Nephron (organoid): ENCODE measurements around the gene DENND4A.

Experiments
- H3K27ac Mint-ChIP-seq, 3 experiments: 2 replicates each; pipeline ENCODE4 v1.8.0; 2020; ENCODE audit warnings: mixed read lengths in 3 of 3, mild to moderate bottlenecking in 2 of 3, moderate library complexity in 1 of 3
- H3K27me3 Mint-ChIP-seq: 2 replicates; pipeline ENCODE4 v1.8.0; 2021; ENCODE audit warnings: low read depth, mild to moderate bottlenecking, moderate library complexity, mixed read lengths
- H3K36me3 Mint-ChIP-seq: 2 replicates; pipeline ENCODE4 v1.8.0; 2020; ENCODE audit warnings: low read depth, mixed read lengths
- H3K4me1 Mint-ChIP-seq: 2 replicates; pipeline ENCODE4 v1.8.0; 2020; ENCODE audit warnings: mixed read lengths
- H3K4me3 Mint-ChIP-seq, 3 experiments: 2 replicates each; pipeline ENCODE4 v1.8.0; 2020; ENCODE audit warnings: mild to moderate bottlenecking in 3 of 3, mixed read lengths in 3 of 3, moderate library complexity in 2 of 3
- H3K9me3 Mint-ChIP-seq: 2 replicates; pipeline ENCODE4 v1.8.0; 2020; ENCODE audit warnings: mixed read lengths
- CTCF ChIP-seq, 3 experiments: fragments of 200-600 bp; sonication (generic); IDR thresholded peaks; one replicate each; pipeline ENCODE4 v1.5.0; 2021; ENCODE audit warnings: antibody characterized with exemption in 3 of 3; ENCODE audit not compliant: unreplicated experiment in 3 of 3

DENND4A gene

GRCh38 chr15:65804252-65804931, 12.3 kb upstream of the DENND4A start:
- no peaks in the 10 kb centered on the region for H3K9me3 Mint-ChIP-seq
- H3K4me1 Mint-ChIP-seq = peaks cover 9% of the 10 kb centered on the region
- no peak for TF ChIP-seq CTCF (IDR thresholded peaks at IDR 0.05; ENCODE audit: unreplicated experiment in 3 of 3)
- no peak overlapping the region for H3K4me3 Mint-ChIP-seq
- H3K27me3 Mint-ChIP-seq = no peaks in the 10 kb centered on the region
- H3K27ac Mint-ChIP-seq = no peak overlapping the region
- H3K36me3 Mint-ChIP-seq = no peaks in the 10 kb centered on the region

DNA sequence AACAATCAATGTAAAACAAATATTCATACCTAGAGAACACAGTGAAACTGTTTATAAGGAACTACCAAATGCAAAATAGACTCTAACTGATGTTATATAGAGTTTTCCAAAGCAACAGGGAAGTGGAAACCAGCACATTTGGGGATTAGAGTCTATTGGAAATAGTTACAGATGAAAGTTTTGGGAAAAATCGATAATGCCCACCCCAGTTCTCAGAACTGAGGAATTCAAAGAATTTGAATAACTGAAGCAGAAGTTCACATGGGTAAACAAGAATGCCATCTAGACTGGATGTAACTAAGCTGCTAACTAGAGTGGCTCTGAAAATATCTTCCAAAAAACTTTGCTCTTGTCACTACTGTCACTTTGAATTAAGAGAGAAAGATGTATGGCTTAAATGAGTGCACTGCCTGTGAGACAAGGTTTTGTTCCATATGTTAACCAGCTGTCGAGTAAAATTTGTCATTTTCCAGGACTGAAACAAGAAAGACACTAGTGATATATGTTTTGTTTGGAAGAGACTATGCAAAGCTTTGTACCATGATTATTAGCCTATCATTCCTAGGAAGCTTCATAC, 9.2 kb upstream of the DENND4A start:
- Mint-ChIP-seq H3K9me3 (no peaks in the 10 kb centered on the region), H3K36me3 (no peaks in the 10 kb centered on the region), H3K4me1 (peaks cover 15% of the 10 kb centered on the region), H3K27me3 (peaks cover 3% of the 10 kb centered on the region), H3K27ac (no peak overlapping the region), H3K4me3 (no peak overlapping the region)
- TF ChIP-seq CTCF (IDR thresholded peaks at IDR 0.05; ENCODE audit: unreplicated experiment in 3 of 3) = no peak

- Mint-ChIP-seq H3K27me3 (peaks cover 3% of the 10 kb centered on the region), H3K27ac (peak overlapping the region in 2 of 3 experiments; percentile 29 to 45)
Measured at GRCh38 chr15:65796610-65797078, 4.6 kb upstream of the DENND4A start.

GRCh38 chr15:65795663-65796216, 3.6 kb upstream of the DENND4A start:
- no peak overlapping the region for H3K27ac Mint-ChIP-seq
- H3K4me3 Mint-ChIP-seq = no peak overlapping the region
- H3K9me3 Mint-ChIP-seq = no peaks in the 10 kb centered on the region
- H3K4me1 Mint-ChIP-seq = peaks cover 26% of the 10 kb centered on the region
- no peaks in the 10 kb centered on the region for H3K36me3 Mint-ChIP-seq
- TF ChIP-seq CTCF (IDR thresholded peaks at IDR 0.05; ENCODE audit: unreplicated experiment in 3 of 3) = no peak
- H3K27me3 Mint-ChIP-seq = peaks cover 3% of the 10 kb centered on the region

More at GRCh38 chr15:65796610-65797078, 4.6 kb upstream of the DENND4A start:
- Mint-ChIP-seq H3K36me3 (no peaks in the 10 kb centered on the region), H3K4me1 (peaks cover 28% of the 10 kb centered on the region), H3K4me3 (peak overlapping the region in 1 of 3 experiments; percentile 14), H3K9me3 (no peaks in the 10 kb centered on the region)
- TF ChIP-seq CTCF (IDR thresholded peaks at IDR 0.05; ENCODE audit: unreplicated experiment in 3 of 3) = no peak

GRCh38 chr15:65793818-65794104, 1.7 kb upstream of the DENND4A start:
- Mint-ChIP-seq H3K4me3 (peak overlapping the region; percentile 67 to 80 (median 78)), H3K27ac (peak overlapping the region in 2 of 3 experiments; percentile 54 to 68), H3K9me3 (no peaks in the 10 kb centered on the region), H3K36me3 (no peaks in the 10 kb centered on the region), H3K4me1 (peaks cover 33% of the 10 kb centered on the region), H3K27me3 (peaks cover 3% of the 10 kb centered on the region)
- no peak for TF ChIP-seq CTCF (IDR thresholded peaks at IDR 0.05; ENCODE audit: unreplicated experiment in 3 of 3)
